Psoas muscle (tissue), 8 donors: ENCODE measurements around the gene TGM4. TPM values are rescaled to one million over a fixed set of nuclear protein-coding genes. Genes with fewer than 3 reads are reported as not detected.
A peak's percentile ranks its signal among the peaks of the same experiment; 100 is the strongest.

Experiments
- ATAC-seq, 4 donors: fragments of 200-7000 bp; cut with Tn5 transposase; one replicate each; pipeline ENCODE4 v1.9.1; 2020; ENCODE audit warnings: moderate library complexity in 3 of 4, mild to moderate bottlenecking in 2 of 4
- DNase-seq, 2 donors: peaks; one replicate each; pipeline ENCODE4 v3.0.0-alpha.2; 2020
- H3K27ac ChIP-seq: fragments of 200-600 bp; one replicate; pipeline ENCODE4 v1.8.0; 2022
- H3K27me3 ChIP-seq, 3 donors: fragments of 200-600 bp in 1 of 3; one replicate each; pipeline versions ENCODE4 v1.6.1 to v1.8.0; 2013 to 2022; ENCODE audit warnings: low read length in 2 of 3, mild to moderate bottlenecking in 2 of 3, moderate library complexity in 1 of 3; ENCODE audit not compliant: insufficient read depth in 3 of 3
- H3K36me3 ChIP-seq, 2 donors: fragments of 200-600 bp in 1 of 2; one replicate each; pipeline versions ENCODE4 v1.6.1 to v1.8.0; 2013 to 2022; ENCODE audit warnings: low read depth in 1 of 2, mild to moderate bottlenecking in 1 of 2, moderate library complexity in 1 of 2; ENCODE audit not compliant: insufficient read depth in 1 of 2
- H3K4me1 ChIP-seq: fragments of 200-600 bp; one replicate; pipeline ENCODE4 v1.8.0; 2022
- H3K4me3 ChIP-seq: fragments of 200-600 bp; one replicate; pipeline ENCODE4 v1.8.0; 2022; ENCODE audit warnings: mild to moderate bottlenecking
- H3K9me3 ChIP-seq: fragments of 200-600 bp; one replicate; pipeline ENCODE4 v1.8.0; 2022
- CTCF ChIP-seq: fragments of 200-600 bp; IDR thresholded peaks from one replicate; pipeline ENCODE4 v1.8.0; 2022; ENCODE audit warnings: antibody characterized with exemption
- WGBS, 3 donors: extraction: QIAGEN DNeasy Blood & Tissue Kit; methylation state at CpG; one replicate each; pipeline versions ENCODE4 v1.1.6 to v1.1.7; 2013; 5-methylcytosine and 5-hydroxymethylcytosine counted together
- intact Hi-C, 2 donors: fragments of 100-400 bp; cut with DNase I; formaldehyde crosslinking; loops; one replicate each; pipeline versions ENCODE4 v1.11.0 to v1.14.2; 2022
- polyA plus RNA-seq, 3 donors: library from polyadenylated mRNA; stranded (reverse); fragments of 200-250 nt; gene quantifications; one replicate each; pipeline ENCODE4 v1.2.3, GENCODE V29; 2013
- total RNA-seq, 4 donors: library from RNA; stranded (reverse); fragmentation: NEBNext Ultra II Directional in 2 of 4; extraction: Animal tissue kit (Norgen Biotek cat#: 25700) in 2 of 4; gene quantifications; one replicate each; pipeline versions ENCODE4 v1.2.1 to v1.2.4, GENCODE V29; 2021 to 2023
- donor health status: healthy with polysubstance abuse.
- donor health status: DM: no; HTN: no; CAD: no; lungs with moderate emphysema.
- donor health status: Bipolar disorder and iron deficiency.
- donor health status: healthy.
- donor health status: DM: yes; HTN: yes; CAD: no.
- donor health status: DM: no; HTN: no; CAD: no.
- donor health status: DM: no; HTN: no; CAD: no.
- donor health status: DM: yes; HTN: yes; CAD: no.

Gene TGM4
- total and polyA plus RNA-seq, 7 donors: not detected

GRCh38 chr3:44920081-44920480, 45.7 kb downstream of the TGM4 start:
- intact Hi-C loops: no loop called here

GRCh38 chr3:44923632-44924456, 49.4 kb downstream of the TGM4 start:
- DNase-seq: no peak
- Histone ChIP-seq H3K9me3 (no peaks in the 10 kb centered on the region), H3K4me3 (no peak overlapping the region), H3K27ac (no peak overlapping the region), H3K36me3 (peaks cover 4 to 66% of the 10 kb centered on the region in 2 donors), H3K27me3 (no peaks in the 10 kb centered on the region), H3K4me1 (no peaks in the 10 kb centered on the region)
- no peak for TF ChIP-seq CTCF
- intact Hi-C loops: no loop called here
- no peak for ATAC-seq
- 70 to 80% (median 73%) methylated on average over 3 of the region's 3 CpGs for WGBS, 3 donors

More at GRCh38 chr3:44920081-44920480, 45.7 kb downstream of the TGM4 start:
- Histone ChIP-seq H3K4me1 (no peaks in the 10 kb centered on the region), H3K36me3 (peaks cover 3 to 41% of the 10 kb centered on the region in 2 donors), H3K27ac (no peak overlapping the region), H3K4me3 (no peak overlapping the region), H3K27me3 (no peaks in the 10 kb centered on the region), H3K9me3 (no peaks in the 10 kb centered on the region)
- DNase-seq (no peak), ATAC-seq (peak in 3 of 4 donors; percentile 19 to 64 (median 35))
- TF ChIP-seq CTCF: no peak
- whole genome bisulfite sequencing, 3 donors: 66 to 76% (median 73%) methylated on average over 3 of the region's 3 CpGs

- no peak for TF ChIP-seq CTCF
- H3K27ac ChIP-seq: no peak overlapping the region
- WGBS, 3 donors: 80 to 86% (median 83%) methylated on average over 5 of the region's 5 CpGs
- ATAC-seq (no peak), DNase-seq (no peak)
- peaks cover 8 to 66% of the 10 kb centered on the region in 2 donors for H3K36me3 ChIP-seq
- H3K4me3 ChIP-seq: no peak overlapping the region
- intact Hi-C loops: no loop called here
- H3K27me3 ChIP-seq: no peaks in the 10 kb centered on the region
- no peaks in the 10 kb centered on the region for H3K4me1 ChIP-seq
- H3K9me3 ChIP-seq: no peaks in the 10 kb centered on the region
Observed at GRCh38 chr3:44924457-44925084, 50.2 kb downstream of the TGM4 start.

- DNase-seq (no peak), ATAC-seq (no peak)
- intact Hi-C loops: no loop called here
Observed at GRCh38 chr3:44926172-44926571, 51.8 kb downstream of the TGM4 start.

More at GRCh38 chr3:44926172-44926571, 51.8 kb downstream of the TGM4 start:
- no peaks in the 10 kb centered on the region for H3K27me3 ChIP-seq
- peaks cover 8 to 78% of the 10 kb centered on the region in 2 donors for H3K36me3 ChIP-seq
- no peaks in the 10 kb centered on the region for H3K4me1 ChIP-seq
- TF ChIP-seq CTCF: no peak
- H3K4me3 ChIP-seq: no peak overlapping the region
- no peaks in the 10 kb centered on the region for H3K9me3 ChIP-seq
- 83 to 91% (median 89%) methylated on average over 10 of the region's 10 CpGs for WGBS, 3 donors
- no peak overlapping the region for H3K27ac ChIP-seq
